Fibroblast of lung (primary cell): ENCODE data around the gene MAP4K5. TPM values are rescaled to one million over a fixed set of nuclear protein-coding genes. Genes with fewer than 3 reads are reported as not detected.

Source experiments
- DNase-seq, 2 donors: peaks; one replicate each; pipeline versions ENCODE4 v3.0.0 to v3.0.0-alpha.2; 2010; ENCODE audit warnings: low read depth in 2 of 2
- H2AFZ ChIP-seq: 2 replicates; pipeline ENCODE4 v1.5.1; 2012; ENCODE audit warnings: low read length, control low read depth, inconsistent platforms
- H3K27ac ChIP-seq: 2 replicates; pipeline ENCODE4 v1.5.1; 2011; ENCODE audit warnings: low read length, control low read depth; ENCODE audit not compliant: insufficient read depth
- H3K27me3 ChIP-seq: 2 replicates; pipeline ENCODE4 v1.5.1; 2011; ENCODE audit warnings: mild to moderate bottlenecking, low read length; ENCODE audit not compliant: control insufficient read depth, insufficient read depth
- H3K36me3 ChIP-seq: 2 replicates; pipeline ENCODE4 v1.5.1; 2011; ENCODE audit warnings: low read length; ENCODE audit not compliant: control insufficient read depth, insufficient read depth
- H3K4me1 ChIP-seq: 2 replicates; pipeline ENCODE4 v1.5.1; 2011; ENCODE audit warnings: low read length; ENCODE audit not compliant: control insufficient read depth, insufficient read depth; ENCODE audit errors: extremely low read depth
- H3K4me2 ChIP-seq: 2 replicates; pipeline ENCODE4 v1.5.1; 2011; ENCODE audit warnings: low read length, control low read depth; ENCODE audit not compliant: insufficient read depth; ENCODE audit errors: extremely low read depth
- H3K4me3 ChIP-seq, 4 experiments: fragments of 200-600 bp in 1 of 4; sonication (generic) in 1 of 4; replicated peaks in 1 of 4; 2 replicates each; pipeline ENCODE4 v1.5.1; 2011 to 2016; ENCODE audit warnings: low read length in 4 of 4, low read depth in 3 of 4, mild to moderate bottlenecking in 3 of 4, control low read depth in 2 of 4, inconsistent platforms in 1 of 4, mixed read lengths in 1 of 4; ENCODE audit not compliant: insufficient read depth in 1 of 4; ENCODE audit errors: control extremely low read depth in 1 of 4
- H3K79me2 ChIP-seq: 2 replicates; pipeline ENCODE4 v1.5.1; 2012; ENCODE audit warnings: mild to moderate bottlenecking, low read length, inconsistent platforms; ENCODE audit not compliant: control insufficient read depth, insufficient read depth
- H3K9ac ChIP-seq: 2 replicates; pipeline ENCODE4 v1.5.1; 2011; ENCODE audit warnings: mild to moderate bottlenecking, low read length, control low read depth; ENCODE audit not compliant: insufficient read depth
- H3K9me3 ChIP-seq: 2 replicates; pipeline ENCODE4 v1.5.1; 2012; ENCODE audit warnings: low read depth, low read length; ENCODE audit not compliant: control insufficient read depth, insufficient read depth
- H4K20me1 ChIP-seq: 2 replicates; pipeline ENCODE4 v1.5.1; 2011; ENCODE audit warnings: low read length; ENCODE audit not compliant: control insufficient read depth, insufficient read depth; ENCODE audit errors: extremely low read depth
- CTCF ChIP-seq, 2 donors: IDR thresholded peaks in 1 of 2; conservative IDR thresholded peaks in 1 of 2; 1 replicate in 1 of 2; 2 replicates in 1 of 2; pipeline ENCODE4 v1.5.1; 2011 to 2012; ENCODE audit warnings: low read length in 2 of 2, control low read depth in 1 of 2, inconsistent platforms in 1 of 2, low read depth in 1 of 2, mild to moderate bottlenecking in 1 of 2
- EZH2 ChIP-seq: IDR thresholded peaks from 2 replicates; pipeline ENCODE4 v1.5.1; 2012; ENCODE audit warnings: low read length, control low read depth, mild to moderate bottlenecking; ENCODE audit errors: missing control alignments
- polyA plus RNA-seq, 2 donors: library from polyadenylated mRNA; depleted of rRNA in 1 of 2; stranded (reverse) in 1 of 2; unstranded in 1 of 2; fragments of >200 nt; gene quantifications; 2 replicates each; pipeline ENCODE4 v1.2.1, GENCODE V29; 2011 to 2012; ENCODE audit warnings: missing spikeins in 1 of 2
- total RNA-seq: library from RNA; depleted of rRNA; stranded (reverse); fragments of >200 nt; gene quantifications from 2 replicates; pipeline ENCODE4 v1.2.1, GENCODE V29; 2014

MAP4K5 gene
- total and polyA plus RNA-seq, 2 donors (not counting 1 experiment from before 2014, with no cell fraction given) = 39.4 to 41.1 TPM

- TF ChIP-seq EZH2 = no peak
- no peak for TF ChIP-seq CTCF (conservative IDR thresholded peaks at IDR 0.05 in 1 of 2, IDR thresholded peaks at IDR 0.05 in 1 of 2; ENCODE audit: low read depth in 1 of 2, low read length in 2 of 2)
- DNase-seq = no peak
Measured at GRCh38 chr14:50544911-50545310, 12.5 kb upstream of the MAP4K5 start.

GRCh38 chr14:50542941-50543418, 10.6 kb upstream of the MAP4K5 start:
- Histone ChIP-seq H4K20me1 (no peaks in the 10 kb centered on the region), H3K36me3 (no peaks in the 10 kb centered on the region), H3K27me3 (no peaks in the 10 kb centered on the region), H3K27ac (no peak overlapping the region), H3K9ac (no peak overlapping the region), H3K4me2 (no peak overlapping the region), H2AFZ (no peak overlapping the region), H3K4me1 (no peaks in the 10 kb centered on the region), H3K79me2 (no peaks in the 10 kb centered on the region), H3K9me3 (no peaks in the 10 kb centered on the region), H3K4me3 (no peak overlapping the region)
- DNase-seq = peak; percentile 51 to 68
- TF ChIP-seq CTCF (conservative IDR thresholded peaks at IDR 0.05 in 1 of 2, IDR thresholded peaks at IDR 0.05 in 1 of 2; ENCODE audit: low read depth in 1 of 2, low read length in 2 of 2) = peak; percentile 29 to 63
- TF ChIP-seq EZH2 = no peak

More at GRCh38 chr14:50544911-50545310, 12.5 kb upstream of the MAP4K5 start:
- Histone ChIP-seq H3K9me3 (no peaks in the 10 kb centered on the region), H3K36me3 (no peaks in the 10 kb centered on the region), H3K27me3 (no peaks in the 10 kb centered on the region), H2AFZ (no peak overlapping the region), H3K9ac (no peak overlapping the region), H4K20me1 (no peaks in the 10 kb centered on the region), H3K79me2 (no peaks in the 10 kb centered on the region), H3K4me1 (no peaks in the 10 kb centered on the region), H3K4me2 (no peak overlapping the region), H3K27ac (no peak overlapping the region), H3K4me3 (no peak overlapping the region)

DNA sequence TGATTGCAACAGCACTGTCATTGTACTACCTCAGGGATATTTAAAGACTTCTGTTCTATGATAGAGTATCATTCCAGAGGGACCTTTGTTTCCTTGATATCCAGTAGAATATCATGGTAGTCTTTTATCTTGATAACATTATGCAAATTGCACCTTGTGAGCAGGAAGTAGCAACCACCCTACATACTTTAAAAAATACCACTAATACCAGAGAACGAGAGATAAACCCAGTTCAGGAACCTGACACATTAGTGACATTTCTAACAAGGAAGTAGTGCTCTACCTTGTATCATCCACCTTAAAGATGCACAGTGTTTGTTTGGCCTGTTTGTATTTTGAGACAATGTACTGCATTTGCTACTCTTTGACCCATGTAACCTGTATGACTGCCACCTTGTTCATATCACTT, 8.8 kb upstream of the MAP4K5 start:
- Histone ChIP-seq H3K4me2 (no peak overlapping the region), H3K4me1 (no peaks in the 10 kb centered on the region), H3K27me3 (no peaks in the 10 kb centered on the region), H2AFZ (no peak overlapping the region), H3K36me3 (no peaks in the 10 kb centered on the region), H3K9ac (no peak overlapping the region), H3K4me3 (no peak overlapping the region), H3K27ac (no peak overlapping the region), H3K79me2 (no peaks in the 10 kb centered on the region), H3K9me3 (no peaks in the 10 kb centered on the region), H4K20me1 (no peaks in the 10 kb centered on the region)
- no peak for TF ChIP-seq CTCF (conservative IDR thresholded peaks at IDR 0.05 in 1 of 2, IDR thresholded peaks at IDR 0.05 in 1 of 2; ENCODE audit: low read depth in 1 of 2, low read length in 2 of 2)
- TF ChIP-seq EZH2 = no peak
- DNase-seq = no peak
